SU-DHL-6 (cell line): ENCODE results near the gene P4HB.

Experiments
- H2AFZ ChIP-seq: fragments of 200-600 bp; sonication (generic); 2 replicates; pipeline ENCODE4 v1.6.1; 2014; ENCODE audit warnings: low read depth, mild to moderate bottlenecking, moderate library complexity, mixed read lengths, antibody characterized with exemption, low read length; ENCODE audit not compliant: severe bottlenecking
- H3F3A ChIP-seq: fragments of 200-600 bp; shearing (Covaris generic); 2 replicates; pipeline ENCODE4 v1.6.0; 2016; ENCODE audit warnings: antibody characterized with exemption, mild to moderate bottlenecking; ENCODE audit not compliant: insufficient read depth
- H3K27ac ChIP-seq: fragments of 200-600 bp; sonication (generic); 2 replicates; pipeline ENCODE4 v1.5.1; 2016; ENCODE audit warnings: low read depth, mild to moderate bottlenecking, low read length, moderate library complexity, mixed read lengths
- H3K27me3 ChIP-seq: fragments of 200-600 bp; sonication (generic), shearing (Covaris generic); 2 replicates; pipeline ENCODE4 v1.6.0; 2014; ENCODE audit warnings: mild to moderate bottlenecking, low read length
- H3K36me3 ChIP-seq: fragments of 200-600 bp; sonication (generic); 2 replicates; pipeline ENCODE4 v1.6.1; 2014; ENCODE audit warnings: mild to moderate bottlenecking, low read length, mixed read lengths
- H3K4me2 ChIP-seq: fragments of 300-600, 200-600 bp; shearing (Covaris generic), sonication (generic); 2 replicates; pipeline ENCODE4 v1.6.0; 2014; ENCODE audit warnings: low read length, low read depth, mild to moderate bottlenecking; ENCODE audit not compliant: poor library complexity, severe bottlenecking
- H3K4me3 ChIP-seq: fragments of 200-600 bp; sonication (generic); 2 replicates; pipeline ENCODE4 v1.5.1; 2014; ENCODE audit warnings: antibody characterized with exemption, low read length, mild to moderate bottlenecking, mixed read lengths; ENCODE audit not compliant: insufficient read depth, poor library complexity, severe bottlenecking
- H3K79me2 ChIP-seq: fragments of 200-600 bp; sonication (generic); 2 replicates; pipeline ENCODE4 v1.6.1; 2014; ENCODE audit warnings: mild to moderate bottlenecking, low read length, moderate library complexity; ENCODE audit not compliant: insufficient read depth
- H3K9ac ChIP-seq: fragments of 200-600 bp; sonication (generic); 2 replicates; pipeline ENCODE4 v1.7.0; 2014; ENCODE audit warnings: mild to moderate bottlenecking, low read length
- H3K9me2 ChIP-seq: fragments of 200-600 bp; sonication (generic); replicated peaks from 2 replicates; pipeline ENCODE4 v1.6.1; 2014; ENCODE audit warnings: low read length; ENCODE audit not compliant: insufficient read depth
- H3K9me3 ChIP-seq: fragments of 200-600 bp; sonication (generic); 2 replicates; pipeline ENCODE4 v1.6.1; 2014; ENCODE audit warnings: low read length, mixed read lengths; ENCODE audit not compliant: insufficient read depth
- H4K20me1 ChIP-seq: fragments of 200-600 bp; sonication (generic); 2 replicates; pipeline ENCODE4 v1.6.1; 2014; ENCODE audit warnings: low read depth, mild to moderate bottlenecking, antibody characterized with exemption, low read length, moderate library complexity, mixed read lengths
- CTCF ChIP-seq: fragments of 200-600 bp; sonication (generic); IDR thresholded peaks from one replicate; pipeline ENCODE4 v1.5.1; 2017; ENCODE audit warnings: antibody characterized with exemption, mild to moderate bottlenecking, low read length, moderate library complexity; ENCODE audit not compliant: insufficient read depth, poor library complexity, severe bottlenecking
- EZH2phosphoT487 ChIP-seq: fragments of 200-600 bp; sonication (generic), shearing (Covaris generic); conservative IDR thresholded peaks from 2 replicates; pipeline ENCODE4 v1.6.1; 2018; ENCODE audit warnings: mild to moderate bottlenecking, antibody characterized with exemption, low read length, moderate library complexity, mixed read lengths

The P4HB gene

GRCh38 chr17:81809556-81809998 lies 50.8 kb downstream of the P4HB start:
- no peaks in the 10 kb centered on the region for H3K9me3 ChIP-seq
- H3K9ac ChIP-seq, result no peak overlapping the region
- TF ChIP-seq EZH2phosphoT487 (no peak), CTCF (no peak)

GRCh38 chr17:81808778-81809555 lies 51.4 kb downstream of the P4HB start:
- no peak overlapping the region for H3K27ac ChIP-seq
- H3K79me2 ChIP-seq, result no peaks in the 10 kb centered on the region
- H3K9me3 ChIP-seq, result no peaks in the 10 kb centered on the region
- no peak overlapping the region for H2AFZ ChIP-seq
- no peaks in the 10 kb centered on the region for H4K20me1 ChIP-seq
- no peaks in the 10 kb centered on the region for H3K27me3 ChIP-seq
- TF ChIP-seq CTCF (no peak), EZH2phosphoT487 (no peak)
- H3F3A ChIP-seq, result no peaks in the 10 kb centered on the region
- no peaks in the 10 kb centered on the region for H3K9me2 ChIP-seq
- no peak overlapping the region for H3K9ac ChIP-seq
- no peaks in the 10 kb centered on the region for H3K36me3 ChIP-seq
- H3K4me2 ChIP-seq, result no peak overlapping the region
- H3K4me3 ChIP-seq, result no peak overlapping the region

More at GRCh38 chr17:81809556-81809998, 50.8 kb downstream of the P4HB start:
- Histone ChIP-seq H3K79me2 (no peaks in the 10 kb centered on the region), H4K20me1 (no peaks in the 10 kb centered on the region), H3K4me3 (no peak overlapping the region), H3K9me2 (no peaks in the 10 kb centered on the region), H3K27ac (no peak overlapping the region), H3K4me2 (no peak overlapping the region), H2AFZ (no peak overlapping the region), H3K27me3 (no peaks in the 10 kb centered on the region), H3F3A (no peaks in the 10 kb centered on the region), H3K36me3 (no peaks in the 10 kb centered on the region)

GRCh38 chr17:81807839-81808238 lies 52.5 kb downstream of the P4HB start:
- H3K9me3 ChIP-seq, result no peaks in the 10 kb centered on the region
- no peaks in the 10 kb centered on the region for H3F3A ChIP-seq
- no peaks in the 10 kb centered on the region for H3K36me3 ChIP-seq
- no peak overlapping the region for H2AFZ ChIP-seq
- H3K9ac ChIP-seq, result no peak overlapping the region
- no peaks in the 10 kb centered on the region for H3K27me3 ChIP-seq
- H3K4me2 ChIP-seq, result no peak overlapping the region
- no peak overlapping the region for H3K4me3 ChIP-seq
- no peaks in the 10 kb centered on the region for H4K20me1 ChIP-seq
- no peak overlapping the region for H3K27ac ChIP-seq
- no peaks in the 10 kb centered on the region for H3K79me2 ChIP-seq
- no peak for TF ChIP-seq CTCF
- no peak for TF ChIP-seq EZH2phosphoT487
- no peaks in the 10 kb centered on the region for H3K9me2 ChIP-seq
